ENCODE data around the gene C5AR1.
A peak's percentile ranks its signal among the peaks of the same experiment; 100 is the strongest.
"Not testable (repeated sequence)": the region's sequence is repeated elsewhere in the genome, so short reads cannot be mapped to it uniquely, and the experiment has no call there.

C5AR1 gene

GRCh38 chr19:47309608-47310007 lies at the start of gene C5AR1:
Gene C5AR1 (plus strand): TSS chr19:47309861. CDS start chr19:47309896, 35 bp downstream.
- DNase-seq: no peak

DNA sequence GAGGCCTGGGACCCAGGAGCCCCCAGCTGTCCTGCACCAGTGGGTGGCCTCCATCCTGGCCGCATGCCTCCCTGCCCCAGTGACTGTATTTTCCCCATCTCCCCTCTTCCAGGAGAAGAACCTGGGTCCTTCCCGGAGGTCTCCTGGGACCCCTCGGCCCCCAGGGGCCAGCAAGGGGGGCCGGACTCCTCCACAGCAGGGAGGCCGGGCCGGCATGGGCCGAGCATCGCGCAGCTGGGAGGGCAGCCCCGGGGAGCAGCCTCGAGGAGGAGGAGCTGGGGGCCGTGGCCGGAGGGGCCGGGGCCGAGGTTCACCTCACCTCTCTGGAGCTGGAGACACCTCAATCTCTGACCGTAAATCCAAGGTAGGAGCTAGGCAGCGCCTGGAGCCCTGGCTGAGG lies 49.2 kb upstream of the C5AR1 start:
- DNase-seq: no peak

DNA sequence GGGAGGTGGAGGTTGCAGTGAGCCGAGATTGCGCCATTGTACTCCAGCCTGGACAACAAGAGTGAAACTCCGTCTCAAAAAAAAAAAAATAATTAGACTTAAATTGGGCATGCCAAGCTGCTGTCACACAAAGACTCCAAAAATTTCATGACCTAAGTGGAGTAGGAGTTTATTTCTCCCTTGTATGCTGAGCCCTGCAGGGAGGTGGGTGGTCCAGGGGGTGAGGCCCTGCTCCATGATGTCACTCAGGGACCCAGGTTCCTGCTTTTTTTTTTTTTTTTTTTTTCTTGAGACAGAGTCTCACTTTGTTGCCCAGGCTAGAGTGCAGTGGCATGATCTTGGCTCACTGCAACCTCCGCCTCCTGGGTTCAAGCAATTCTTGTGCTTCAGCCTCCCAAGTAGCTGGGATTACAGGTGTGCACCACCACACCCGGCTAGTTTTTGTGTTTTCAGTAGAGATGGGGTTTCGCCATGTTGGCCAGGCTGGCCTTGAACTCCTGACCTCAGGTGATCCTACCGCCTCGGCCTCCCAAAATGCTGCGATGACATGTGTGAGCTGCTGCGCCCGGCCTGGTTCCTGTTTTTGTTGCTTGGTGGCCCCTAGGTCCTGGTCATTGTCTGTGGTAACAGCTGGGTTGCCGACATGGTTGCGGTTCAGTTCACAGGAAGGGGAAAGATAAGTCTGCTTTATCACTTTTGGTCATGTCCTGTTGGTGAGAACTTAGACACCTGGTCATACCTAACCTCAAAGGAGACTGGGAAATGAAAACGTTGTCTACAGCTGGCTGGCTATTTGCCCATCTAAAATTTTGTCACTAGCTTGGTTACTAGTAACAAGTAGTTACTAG lies 47.5 kb upstream of the C5AR1 start:
- not testable (repeated sequence) for DNase-seq

DNA sequence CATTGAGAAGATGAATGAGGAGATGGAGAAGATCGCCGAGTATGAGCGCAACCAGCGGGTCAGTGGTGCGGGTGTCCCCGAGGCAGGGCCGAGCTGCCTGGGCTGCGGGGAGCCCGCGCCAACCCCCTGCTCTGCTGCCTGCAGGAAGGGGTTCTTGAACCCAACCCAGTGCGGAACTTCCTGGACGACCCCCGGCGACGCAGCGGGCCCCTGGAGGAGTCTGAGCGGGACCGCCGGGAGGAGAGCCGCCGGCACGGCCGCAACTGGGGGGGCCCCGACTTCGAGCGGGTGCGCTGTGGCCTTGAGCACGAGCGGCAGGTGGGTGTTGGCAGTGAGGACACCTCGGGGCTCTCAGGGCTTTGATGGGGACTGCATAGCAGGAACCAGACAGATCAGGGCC lies 45.0 kb upstream of the C5AR1 start:
- no peak for DNase-seq

DNA sequence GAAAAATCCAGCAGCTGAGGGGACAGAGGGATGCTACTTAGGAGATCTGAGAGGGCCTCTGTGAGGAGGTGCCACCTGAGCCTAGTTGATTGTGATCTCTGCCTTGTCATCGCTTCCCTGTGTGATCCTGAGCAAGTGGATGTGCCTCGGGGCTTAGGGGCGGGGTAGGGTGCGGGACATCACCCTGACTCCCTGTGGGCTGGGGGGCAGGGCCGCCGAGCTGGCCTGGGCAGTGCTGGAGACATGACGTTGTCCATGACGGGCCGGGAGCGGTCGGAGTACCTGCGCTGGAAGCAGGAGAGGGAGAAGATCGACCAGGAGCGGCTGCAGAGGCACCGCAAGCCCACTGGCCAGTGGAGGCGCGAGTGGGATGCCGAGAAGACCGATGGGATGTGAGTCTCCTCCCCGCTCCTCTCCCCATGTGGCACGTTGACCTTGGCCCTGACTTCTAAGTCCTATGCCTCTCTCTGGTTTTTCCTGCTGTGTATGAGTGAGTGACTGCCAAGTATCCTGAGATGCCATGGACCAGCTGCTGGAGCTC lies 43.2 kb upstream of the C5AR1 start:
- DNase-seq: no peak

DNA sequence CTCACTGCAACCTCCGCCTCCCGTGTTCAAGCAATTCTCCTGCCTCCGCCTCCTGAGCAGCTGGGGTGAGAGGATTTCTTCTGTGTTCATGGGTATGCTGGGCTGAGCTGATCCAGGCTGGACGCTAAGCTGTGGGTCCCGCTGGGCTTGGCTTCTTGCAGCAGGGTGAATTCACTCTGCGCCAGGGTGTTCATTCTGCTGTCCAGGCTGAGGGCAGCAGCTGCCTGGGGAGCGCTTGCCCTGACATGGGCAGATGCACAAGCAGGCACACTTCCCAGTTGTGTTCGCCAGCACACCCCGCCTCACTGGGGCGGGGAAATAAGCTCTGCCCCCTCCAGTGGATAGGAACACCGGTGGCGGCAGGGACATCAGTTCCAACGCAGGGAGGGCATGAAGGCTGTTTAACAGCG lies 42.3 kb upstream of the C5AR1 start:
- DNase-seq: no peak

DNA sequence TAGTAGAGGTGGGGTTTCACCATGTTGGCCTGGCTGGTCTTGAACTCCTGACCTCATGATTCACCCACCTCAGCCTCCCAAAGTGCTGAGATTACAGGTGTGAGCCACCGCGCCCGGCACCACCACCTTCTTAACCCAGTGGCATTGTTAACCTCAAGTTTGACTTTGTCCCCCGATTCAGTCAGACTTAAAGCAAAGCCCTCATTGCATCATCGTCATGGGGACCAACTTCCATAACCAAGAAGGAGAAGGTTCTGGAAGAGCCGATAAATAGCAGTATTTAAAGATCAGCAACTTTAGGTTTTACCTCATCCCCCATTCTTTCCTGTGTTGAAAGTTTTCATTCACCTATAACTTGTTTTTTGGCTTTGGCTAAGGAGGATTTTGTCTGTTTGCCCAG lies 41.6 kb upstream of the C5AR1 start:
- DNase-seq: no peak

GRCh38 chr19:47269596-47269995 lies 40.1 kb upstream of the C5AR1 start:
- DNase-seq: no peak

- DNase-seq: no peak
Observed at GRCh38 chr19:47270408-47270807, 39.3 kb upstream of the C5AR1 start.

DNA sequence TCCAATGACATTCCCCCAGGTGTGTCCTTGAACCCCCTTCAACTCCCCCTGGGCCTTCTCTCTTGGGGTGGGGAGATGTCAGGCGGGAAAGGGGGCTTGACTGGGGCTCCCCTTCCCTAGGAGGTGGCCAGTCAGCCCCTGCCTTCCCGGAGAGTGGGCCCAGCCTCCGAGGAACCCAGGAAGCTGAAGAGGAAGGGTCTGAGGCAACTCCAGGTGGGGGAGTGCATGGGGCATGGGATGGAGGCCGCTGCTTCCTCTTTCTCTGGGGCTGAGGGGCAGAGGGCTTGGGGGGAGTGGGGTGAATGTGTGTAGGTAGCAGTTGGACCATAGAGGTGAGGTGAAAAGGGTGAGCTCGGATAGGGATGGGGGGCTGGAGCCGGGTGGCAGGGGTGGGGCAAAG lies 37.7 kb upstream of the C5AR1 start:
- no peak for DNase-seq

DNA sequence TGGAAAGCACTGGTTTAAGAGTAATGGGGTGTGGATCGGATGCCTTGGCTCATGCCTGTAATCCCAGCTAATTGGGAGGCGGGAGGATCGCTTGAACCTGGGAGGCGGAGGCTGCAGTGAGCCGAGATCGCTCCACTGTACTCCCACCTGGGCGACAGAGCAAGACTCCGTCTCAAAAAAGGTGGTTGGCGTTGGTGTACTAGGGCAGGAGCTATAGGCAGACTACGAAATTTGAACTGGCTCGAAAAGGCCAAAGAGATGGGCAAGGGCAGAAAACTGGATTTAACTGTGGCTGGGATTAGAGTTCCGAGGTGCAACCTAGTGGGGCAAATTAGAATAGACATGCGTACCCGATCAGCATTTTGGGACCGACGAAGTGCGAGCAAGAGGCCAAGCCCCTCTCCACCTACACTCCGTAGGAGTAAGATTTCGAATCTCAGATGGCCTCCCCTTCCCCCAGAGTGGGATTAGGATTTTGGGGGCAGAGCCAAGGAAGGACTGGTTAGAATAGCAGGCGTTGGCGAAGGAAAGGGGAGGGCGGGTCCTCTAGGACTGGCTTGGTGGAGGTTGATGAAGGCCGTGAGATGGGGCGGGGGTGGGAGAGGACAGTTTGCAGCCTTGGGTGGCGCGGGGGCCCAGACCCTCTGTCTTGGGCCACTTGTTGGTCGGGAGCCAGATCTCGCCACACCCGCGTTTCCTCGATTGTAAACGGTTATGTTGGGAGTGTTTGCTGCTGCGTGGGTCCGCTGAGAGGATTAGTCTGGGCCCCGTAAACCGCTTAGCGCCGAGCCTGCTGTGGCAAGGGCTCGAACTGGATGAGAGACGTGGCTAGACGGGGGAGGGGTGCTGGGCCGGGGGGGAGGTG lies 37.0 kb upstream of the C5AR1 start:
- DNase-seq: peak in 1 of 2 experiments; percentile 54

DNA sequence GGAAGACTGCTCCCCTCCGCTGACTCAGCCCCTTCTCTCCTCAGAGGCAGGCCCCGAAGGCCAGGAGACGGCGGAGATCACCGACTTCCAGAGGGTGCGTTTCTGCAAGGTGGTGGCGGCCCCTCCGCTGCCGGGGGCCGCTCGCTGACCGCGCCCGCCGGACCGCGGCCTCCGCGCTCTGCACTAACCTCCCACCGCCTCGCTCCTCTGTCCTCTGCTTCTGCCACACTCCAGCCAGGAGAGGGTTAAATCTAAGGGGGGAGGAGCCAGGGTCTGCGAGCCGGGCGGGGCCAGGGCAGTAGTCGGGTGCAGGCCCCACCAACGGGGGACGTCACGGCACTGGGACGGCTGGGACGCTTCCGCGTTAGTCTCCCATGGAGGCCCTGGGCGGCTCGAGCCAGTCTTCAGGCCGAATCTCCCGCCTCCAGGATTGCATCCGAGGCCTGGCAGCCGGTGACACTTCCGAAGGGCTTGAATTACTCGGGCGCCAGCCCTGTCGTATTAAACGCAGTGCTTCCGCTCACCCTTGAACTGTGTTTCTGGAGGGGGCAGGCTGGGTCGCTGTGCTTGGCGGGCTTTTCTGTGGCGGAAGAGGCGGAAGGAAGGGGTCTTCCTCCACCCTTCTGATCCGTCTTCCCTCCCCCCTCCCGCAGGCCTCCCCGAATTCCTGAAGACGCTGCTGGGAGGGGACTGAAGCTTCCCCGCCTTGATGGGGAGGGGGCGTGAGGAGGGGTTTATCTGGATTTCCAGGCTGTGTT lies 36.2 kb upstream of the C5AR1 start:
- peak; percentile 84 to 89 for DNase-seq

DNA sequence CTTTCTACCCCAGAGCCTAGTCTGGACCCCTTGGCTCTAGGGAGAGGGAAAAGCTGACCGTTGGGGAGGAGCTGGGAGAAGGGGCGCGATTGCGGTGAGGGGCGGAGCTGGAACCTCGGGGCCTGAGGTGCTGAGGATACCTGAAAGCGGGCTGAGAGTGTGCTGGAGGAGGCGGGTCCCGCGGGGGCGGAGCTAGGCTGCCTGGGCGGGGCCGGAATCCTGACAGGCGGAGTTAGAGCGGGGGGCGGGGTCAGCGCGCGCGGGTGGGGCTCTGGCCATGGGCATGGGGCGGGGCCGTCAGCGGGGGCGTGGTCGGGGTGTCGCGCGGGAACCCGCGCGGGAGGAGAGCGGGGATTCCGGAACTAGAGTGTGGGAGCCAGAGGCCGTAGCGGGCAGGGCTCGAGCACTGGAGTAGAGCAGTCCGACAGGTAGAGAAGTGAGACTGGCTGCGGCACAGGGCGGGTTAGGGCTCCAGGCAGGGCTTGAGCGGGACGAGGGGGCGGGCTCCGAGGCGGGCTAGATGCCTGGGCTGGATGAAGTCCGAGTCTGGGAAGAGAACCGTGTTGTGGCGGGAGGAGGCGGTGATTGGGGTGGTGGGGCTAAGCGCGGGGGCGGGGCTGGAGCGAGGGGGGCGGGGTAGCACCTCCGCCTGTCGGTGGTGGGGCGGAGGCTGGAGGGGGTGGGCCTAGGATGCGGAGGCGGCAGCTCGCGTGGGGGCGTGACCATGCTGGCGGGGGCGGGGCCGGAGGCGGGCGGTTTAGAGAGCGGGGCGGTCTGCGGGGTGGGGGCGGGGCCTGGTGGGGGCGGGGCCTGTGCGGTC lies 35.4 kb upstream of the C5AR1 start, which contains the start of gene INAFM1:
Gene INAFM1, plus strand, starts transcription at position 815 of the 820 bp plus-strand sequence. CDS start 35 bp downstream, outside the sequence.
- DNase-seq: peak; percentile 98 to 100

DNA sequence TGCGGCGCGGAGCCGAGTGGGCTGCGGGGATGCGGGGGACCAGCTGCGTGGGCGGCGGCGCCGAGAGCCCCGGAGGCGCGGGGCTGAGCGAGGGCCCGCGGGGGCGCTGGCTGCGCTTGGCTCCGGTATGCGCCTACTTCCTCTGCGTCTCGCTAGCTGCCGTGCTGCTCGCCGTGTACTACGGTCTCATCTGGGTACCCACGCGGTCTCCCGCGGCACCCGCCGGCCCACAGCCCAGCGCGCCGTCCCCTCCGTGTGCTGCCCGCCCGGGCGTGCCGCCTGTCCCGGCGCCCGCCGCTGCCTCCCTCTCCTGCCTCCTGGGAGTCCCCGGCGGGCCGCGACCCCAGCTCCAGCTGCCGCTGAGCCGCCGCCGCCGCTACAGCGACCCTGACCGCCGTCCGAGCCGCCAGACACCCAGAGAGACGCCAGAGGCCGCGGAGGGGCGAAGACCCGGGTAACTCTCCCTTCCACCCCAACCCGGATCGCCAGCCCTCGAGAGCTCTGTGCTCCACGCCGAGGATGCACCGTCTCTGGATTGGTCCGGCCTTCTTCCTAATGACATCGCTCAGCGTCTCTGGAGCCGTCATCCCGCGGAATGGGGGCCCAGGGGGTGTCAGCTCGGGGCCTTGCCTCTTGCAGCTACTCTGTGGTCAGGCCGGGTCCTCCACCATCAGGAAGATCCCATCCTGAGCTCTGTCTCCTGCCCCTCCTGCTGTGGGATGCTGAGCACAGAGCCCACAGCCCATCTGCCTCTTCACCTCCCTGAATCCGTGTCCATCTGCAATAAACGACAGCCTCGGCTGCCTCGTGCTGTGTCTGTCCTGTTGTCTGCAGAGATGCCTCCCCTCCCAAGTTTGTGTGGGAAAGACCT lies 34.5 kb upstream of the C5AR1 start:
- DNase-seq: peak in 1 of 2 experiments; percentile 17

- DNase-seq: no peak
Observed at GRCh38 chr19:47275791-47276461, 33.7 kb upstream of the C5AR1 start.

GRCh38 chr19:47276513-47276912 lies 33.1 kb upstream of the C5AR1 start:
- DNase-seq: not testable (repeated sequence)

DNA sequence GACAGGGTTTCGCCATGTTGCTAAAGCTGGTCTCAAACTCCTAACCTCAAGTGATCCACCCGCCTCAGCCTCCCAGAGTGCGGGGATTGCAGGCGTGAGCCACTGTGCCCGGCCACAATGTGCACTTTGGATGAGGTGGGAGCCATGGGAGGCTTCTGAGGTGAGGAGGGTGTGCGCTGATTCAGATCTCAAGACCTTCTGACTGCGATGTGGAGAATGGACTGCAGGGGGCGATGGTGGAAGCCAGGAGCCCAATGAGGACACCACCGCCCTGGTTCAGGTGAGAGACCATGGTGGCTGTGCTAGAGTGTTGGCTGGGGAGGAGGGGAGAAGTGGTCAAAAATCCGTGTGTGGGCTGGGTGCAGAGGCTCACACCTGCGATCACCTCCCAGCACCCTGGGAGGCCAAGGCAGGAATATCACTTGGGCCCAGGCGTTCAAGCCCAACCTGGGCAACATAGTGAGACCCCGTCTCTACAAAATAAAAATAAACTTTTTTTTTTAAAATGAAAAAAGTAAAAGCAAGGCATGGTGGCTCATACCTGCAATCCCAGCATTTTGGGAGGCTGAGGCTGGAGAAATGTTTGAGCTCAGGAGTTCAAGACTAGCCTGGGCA lies 29.4 kb upstream of the C5AR1 start:
- DNase-seq: peak; percentile 38 to 55

DNA sequence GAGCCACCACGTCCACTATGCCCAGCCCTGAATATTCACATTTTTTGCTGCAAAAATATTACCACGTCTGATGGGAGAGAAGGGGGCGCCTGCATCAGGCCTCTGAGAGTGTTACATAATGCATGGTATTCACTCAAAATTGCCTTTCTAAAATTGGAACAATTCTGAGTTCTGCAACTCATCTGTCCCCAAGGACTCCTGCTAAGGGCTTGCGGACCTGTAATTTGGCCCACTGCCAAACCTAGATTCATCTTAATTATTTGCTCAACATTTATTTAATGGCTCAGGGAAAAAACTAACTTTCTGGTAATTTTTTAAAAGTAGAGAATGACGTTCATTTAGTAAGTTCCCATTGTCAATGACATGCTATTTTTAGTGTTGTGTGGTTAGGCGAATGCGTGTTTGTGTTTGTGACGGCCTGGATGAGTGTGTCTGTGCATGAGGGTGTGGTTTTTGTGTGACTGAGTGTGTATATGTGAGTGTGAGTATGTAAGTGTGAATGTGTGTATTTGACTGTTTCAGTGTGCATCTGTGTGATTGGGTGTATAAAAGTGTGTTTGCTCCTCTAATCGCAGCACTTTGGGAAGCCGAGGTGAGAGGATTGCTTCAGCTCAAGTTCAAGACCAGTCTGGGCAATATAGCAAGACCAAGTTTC lies 26.1 kb upstream of the C5AR1 start:
- no peak for DNase-seq

DNA sequence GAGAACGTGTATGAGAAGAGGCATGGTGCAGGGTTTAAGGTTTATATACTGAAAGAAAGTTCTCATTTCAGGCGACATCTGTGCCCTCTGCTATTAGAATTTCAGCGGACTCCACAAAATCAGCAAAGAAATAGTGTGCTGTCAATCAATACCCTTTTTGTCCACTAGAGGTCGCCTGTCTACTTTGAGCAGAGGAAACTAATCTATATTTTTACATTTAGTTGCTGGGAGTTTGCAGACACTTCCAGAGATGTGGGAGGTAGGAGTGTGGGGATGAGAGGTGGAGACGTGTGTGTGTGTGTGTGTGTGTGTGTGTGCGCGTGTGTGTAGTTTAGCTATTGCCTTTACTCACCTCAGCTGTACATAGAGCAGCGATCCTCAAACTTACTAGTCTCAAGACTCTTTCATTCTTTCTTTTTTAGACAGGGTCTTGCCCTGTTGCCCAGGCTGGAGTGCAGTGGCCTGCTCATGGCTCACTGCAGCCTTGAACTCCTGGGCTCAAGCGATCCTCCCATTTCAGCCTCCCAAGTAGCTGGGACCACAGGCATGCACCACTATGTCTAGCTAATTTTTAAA lies 25.2 kb upstream of the C5AR1 start:
- DNase-seq: no peak

All from stimulated activated CD4-positive, alpha-beta T cell treated with anti-CD3 and anti-CD28 coated beads, Interleukin-4, amount 100 ng/mL, for 4 hours (primary cell).